GM21723 (cell line): ENCODE measurements around the gene BSN.
A peak's percentile ranks its signal among the peaks of the same experiment; 100 is the strongest.
"Not testable (repeated sequence)": the region's sequence is repeated elsewhere in the genome, so short reads cannot be mapped to it uniquely, and the experiment has no call there.

Experiments used
- ATAC-seq: cut with Tn5 transposase; IDR thresholded peaks from one replicate; pipeline ENCODE4 v1.9.1; 2021; ENCODE audit warnings: mild to moderate bottlenecking, moderate library complexity; ENCODE audit not compliant: unreplicated experiment

The BSN gene

GRCh38 chr3:49535971-49536874 is 18.1 kb upstream of the BSN start:
- no peak for ATAC-seq

GRCh38 chr3:49536875-49537533 is 17.3 kb upstream of the BSN start:
- ATAC-seq, result no peak

- ATAC-seq, result peak; percentile 91
These were observed 14.4 kb upstream of the BSN start for GRCh38 chr3:49539659-49540560.

- ATAC-seq, result no peak
These were observed 2.2 kb upstream of the BSN start for GRCh38 chr3:49552087-49552486.

GRCh38 chr3:49553324-49553691 is 969 bp upstream of the BSN start:
- ATAC-seq, result no peak

- ATAC-seq, result peak; percentile 51
These were observed 472 bp downstream of the BSN start for GRCh38 chr3:49554633-49555265.

GRCh38 chr3:49556500-49557275 is 2.4 kb downstream of the BSN start:
- no peak for ATAC-seq

- ATAC-seq, result no peak
These were observed 8.8 kb downstream of the BSN start for GRCh38 chr3:49563040-49563578.

- ATAC-seq, result no peak
These were observed 9.5 kb downstream of the BSN start for GRCh38 chr3:49563766-49564165.

GRCh38 chr3:49566312-49566711 is 12.0 kb downstream of the BSN start:
- ATAC-seq, result no peak

- no peak for ATAC-seq
These were observed 13.1 kb downstream of the BSN start for GRCh38 chr3:49567406-49567805.

GRCh38 chr3:49568965-49569364 is 14.7 kb downstream of the BSN start:
- no peak for ATAC-seq

- no peak for ATAC-seq
These were observed 15.9 kb downstream of the BSN start for GRCh38 chr3:49570028-49570654.

GRCh38 chr3:49582177-49582576 is 27.9 kb downstream of the BSN start:
- ATAC-seq, result no peak

GRCh38 chr3:49585261-49585755 is 31.0 kb downstream of the BSN start:
- ATAC-seq, result not testable (repeated sequence)

GRCh38 chr3:49591615-49592014 is 37.3 kb downstream of the BSN start:
- no peak for ATAC-seq

GRCh38 chr3:49593041-49593440 is 38.8 kb downstream of the BSN start:
- no peak for ATAC-seq

- no peak for ATAC-seq
These were observed 46.5 kb downstream of the BSN start for GRCh38 chr3:49600781-49601180.
